ENCODE data around the gene FAM76A.
"Not testable (repeated sequence)": the region's sequence is repeated elsewhere in the genome, so short reads cannot be mapped to it uniquely, and the experiment has no call there.

FAM76A gene

DNA sequence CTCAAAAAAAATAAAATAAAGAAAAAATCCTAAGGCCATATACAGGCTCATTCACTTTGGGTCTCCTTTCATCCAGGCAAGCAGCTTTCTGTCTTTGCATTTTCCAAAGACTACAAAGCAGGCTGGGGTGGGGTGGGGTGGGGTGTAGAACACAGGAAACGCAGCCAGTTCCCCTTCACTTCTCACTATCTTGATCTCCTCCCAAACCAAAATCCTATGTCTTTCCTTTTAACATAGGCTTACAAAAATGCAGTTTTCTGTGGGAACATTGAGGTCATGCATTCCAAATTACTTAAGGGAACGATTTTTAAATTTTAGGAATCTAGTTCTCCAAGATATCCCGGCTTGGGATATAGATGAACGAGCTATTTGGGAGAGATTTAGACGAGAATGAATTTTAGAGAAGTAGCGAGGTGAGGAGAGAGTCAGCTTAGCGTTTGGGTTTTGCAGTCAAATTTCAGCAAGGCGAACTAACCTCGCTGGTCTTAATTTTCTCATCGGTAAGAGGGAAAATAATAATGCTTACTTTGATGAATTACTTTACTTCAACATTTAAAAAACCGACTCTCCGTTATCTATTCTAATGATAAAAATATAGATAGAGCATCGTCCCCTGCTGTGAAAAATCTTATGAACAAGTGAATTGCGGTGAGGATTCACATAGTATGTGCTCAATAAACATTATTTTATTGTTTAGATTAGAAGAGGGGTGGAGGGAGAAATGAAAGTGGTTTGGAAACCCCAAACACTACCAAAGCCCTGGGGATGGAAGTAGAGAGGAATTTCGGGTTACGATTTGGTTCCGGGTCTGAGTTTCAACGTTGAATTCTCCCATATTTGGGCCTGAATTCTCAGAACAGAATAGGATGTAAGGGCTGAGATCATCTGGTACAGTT lies 46.5 kb downstream of the FAM76A start:
- peak overlapping the region; percentile 58 for H3K4me3 ChIP-seq (ENCODE audit: low read depth, low read length)
- TF ChIP-seq, protein P1, sequence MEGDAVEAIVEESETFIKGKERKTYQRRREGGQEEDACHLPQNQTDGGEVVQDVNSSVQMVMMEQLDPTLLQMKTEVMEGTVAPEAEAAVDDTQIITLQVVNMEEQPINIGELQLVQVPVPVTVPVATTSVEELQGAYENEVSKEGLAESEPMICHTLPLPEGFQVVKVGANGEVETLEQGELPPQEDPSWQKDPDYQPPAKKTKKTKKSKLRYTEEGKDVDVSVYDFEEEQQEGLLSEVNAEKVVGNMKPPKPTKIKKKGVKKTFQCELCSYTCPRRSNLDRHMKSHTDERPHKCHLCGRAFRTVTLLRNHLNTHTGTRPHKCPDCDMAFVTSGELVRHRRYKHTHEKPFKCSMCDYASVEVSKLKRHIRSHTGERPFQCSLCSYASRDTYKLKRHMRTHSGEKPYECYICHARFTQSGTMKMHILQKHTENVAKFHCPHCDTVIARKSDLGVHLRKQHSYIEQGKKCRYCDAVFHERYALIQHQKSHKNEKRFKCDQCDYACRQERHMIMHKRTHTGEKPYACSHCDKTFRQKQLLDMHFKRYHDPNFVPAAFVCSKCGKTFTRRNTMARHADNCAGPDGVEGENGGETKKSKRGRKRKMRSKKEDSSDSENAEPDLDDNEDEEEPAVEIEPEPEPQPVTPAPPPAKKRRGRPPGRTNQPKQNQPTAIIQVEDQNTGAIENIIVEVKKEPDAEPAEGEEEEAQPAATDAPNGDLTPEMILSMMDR (IDR thresholded peaks at IDR 0.05; ENCODE audit: insufficient read depth, low read depth, low read length, missing control alignments): no peak
- DNase-seq (ENCODE audit: low read depth): peak; percentile 35

DNA sequence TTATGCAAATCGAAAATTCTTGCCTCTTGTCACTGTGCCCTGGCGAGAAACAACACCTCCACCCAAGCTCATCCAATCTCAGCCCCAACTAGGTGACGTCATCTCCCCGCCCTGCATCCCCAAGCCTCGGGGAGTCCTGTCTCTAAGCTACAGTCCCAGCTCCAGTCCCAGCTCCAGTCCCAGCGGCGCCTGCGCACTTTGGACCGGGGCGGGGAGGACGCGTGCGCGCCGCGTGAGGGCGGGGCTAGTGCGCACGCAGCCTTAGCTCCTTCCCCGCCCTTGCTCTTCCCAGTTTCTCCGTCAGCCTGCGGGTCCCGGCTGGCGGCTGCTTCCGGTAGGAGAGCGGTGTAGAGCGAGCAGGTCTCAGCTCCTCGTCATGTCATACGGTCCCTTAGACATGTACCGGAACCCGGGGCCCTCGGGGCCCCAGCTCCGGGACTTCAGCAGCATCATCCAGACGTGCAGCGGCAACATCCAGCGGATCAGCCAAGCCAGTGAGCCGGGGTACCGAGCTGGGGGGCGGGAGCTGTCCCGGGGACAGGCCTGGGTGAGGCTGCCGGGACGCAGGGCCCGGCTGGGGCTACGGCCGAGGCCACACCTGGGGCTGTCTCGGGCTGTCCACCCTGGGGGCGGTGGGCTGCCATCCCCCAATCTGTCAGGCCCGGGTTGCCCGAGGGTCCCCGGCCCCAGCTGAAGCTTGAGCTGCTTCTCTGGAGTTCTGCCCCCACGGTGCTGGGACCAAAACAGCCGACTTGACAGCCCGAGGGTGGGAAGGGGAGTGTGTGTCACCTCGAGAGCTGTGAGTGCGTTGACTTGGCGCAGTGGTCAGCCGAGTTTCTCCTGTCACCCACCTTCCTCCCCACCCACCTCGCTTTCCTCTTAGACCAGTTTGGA lies 47.4 kb downstream of the FAM76A start, which contains the start of gene STX12:
TSS of gene STX12 (plus strand) at position 288 of the 894 bp plus-strand sequence. CDS start at position 377, 89 bp downstream.
- DNase-seq (ENCODE audit: low read depth): peak; percentile 100
- TF ChIP-seq, protein P1 (IDR thresholded peaks at IDR 0.05; ENCODE audit: insufficient read depth, low read depth, low read length, missing control alignments): no peak

DNA sequence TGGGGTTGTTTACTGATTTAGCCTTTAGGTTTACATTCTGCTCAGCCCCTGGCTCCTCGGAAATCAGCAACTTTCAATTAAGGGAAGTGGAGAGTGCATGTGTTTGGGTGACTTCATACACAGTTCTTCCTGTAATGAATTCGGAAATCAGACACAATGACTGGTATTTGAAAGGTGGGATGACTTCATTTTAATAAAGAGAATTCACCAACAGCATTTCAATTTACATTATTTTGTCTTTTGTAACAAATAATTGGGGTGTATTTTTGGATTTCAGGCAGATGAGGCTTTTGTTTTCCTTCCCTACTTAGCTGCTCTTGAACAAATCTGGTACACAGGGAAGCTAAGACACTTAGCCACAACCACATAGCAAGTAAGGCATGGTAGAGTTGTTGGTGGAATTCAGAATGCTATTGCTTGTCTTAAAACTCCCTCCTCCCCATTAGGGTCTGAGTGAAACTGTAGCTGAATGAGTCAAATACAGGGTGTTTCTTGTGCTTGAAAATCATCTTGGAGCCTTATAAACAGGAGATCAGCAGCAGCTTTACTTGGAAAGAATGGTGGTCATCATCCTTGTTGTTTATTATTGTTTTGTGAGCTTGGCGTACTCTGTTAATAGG lies 48.2 kb downstream of the FAM76A start:
- H3K4me3 ChIP-seq (ENCODE audit: low read depth, low read length): peak overlapping the region; percentile 58
- TF ChIP-seq, protein P1 (IDR thresholded peaks at IDR 0.05; ENCODE audit: insufficient read depth, low read depth, low read length, missing control alignments): no peak
- peak; percentile 40 for DNase-seq (ENCODE audit: low read depth)

More for the DNA sequence above, 47.4 kb downstream of the FAM76A start, which contains the start of gene STX12:
- peak within 1 kb of the TSS; percentile 58 for H3K4me3 ChIP-seq (ENCODE audit: low read depth, low read length)

DNA sequence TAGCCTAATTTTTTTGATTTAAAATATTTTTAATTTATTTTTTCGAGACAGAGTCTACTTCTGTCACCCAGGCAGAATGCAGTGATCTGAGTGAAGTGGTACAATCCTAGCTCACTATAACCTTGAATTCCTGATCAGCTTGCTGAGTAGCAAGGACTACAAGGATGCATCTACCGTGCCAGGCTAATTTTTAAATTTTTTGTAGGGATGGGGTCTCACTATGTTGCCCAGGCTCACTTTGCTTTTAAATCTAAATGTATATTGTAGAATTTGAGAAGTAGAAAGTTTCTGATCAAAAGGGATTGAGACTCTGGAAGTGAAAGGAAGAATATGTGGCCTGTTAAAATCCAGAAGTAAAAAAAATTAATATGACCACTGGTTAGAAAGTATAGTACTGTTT lies 48.9 kb downstream of the FAM76A start:
- DNase-seq (ENCODE audit: low read depth): no peak
- TF ChIP-seq, protein P1 (IDR thresholded peaks at IDR 0.05; ENCODE audit: insufficient read depth, low read depth, low read length, missing control alignments): no peak
- peak overlapping the region; percentile 58 for H3K4me3 ChIP-seq (ENCODE audit: low read depth, low read length)

DNA sequence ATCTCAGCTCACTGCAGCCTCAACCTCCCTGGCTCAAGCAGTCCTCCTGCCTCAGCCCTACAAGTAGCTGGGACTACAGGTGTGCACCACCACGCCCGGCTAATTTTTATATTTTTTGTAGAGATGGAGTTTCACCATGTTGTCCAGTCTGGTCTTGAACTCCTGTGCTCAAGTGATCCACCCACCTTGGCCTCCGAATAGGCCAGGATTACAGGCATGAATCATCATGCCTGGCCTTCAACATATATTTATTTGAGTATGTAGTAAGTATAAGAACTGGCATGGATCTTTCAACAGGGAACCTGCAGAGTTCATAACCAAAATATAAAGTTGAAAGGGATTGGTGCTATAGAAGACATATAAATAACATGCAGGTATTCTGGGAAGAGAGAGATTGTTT lies 49.6 kb downstream of the FAM76A start:
- DNase-seq (ENCODE audit: low read depth); H3K4me3 ChIP-seq (ENCODE audit: low read depth, low read length): not testable (repeated sequence)

DNA sequence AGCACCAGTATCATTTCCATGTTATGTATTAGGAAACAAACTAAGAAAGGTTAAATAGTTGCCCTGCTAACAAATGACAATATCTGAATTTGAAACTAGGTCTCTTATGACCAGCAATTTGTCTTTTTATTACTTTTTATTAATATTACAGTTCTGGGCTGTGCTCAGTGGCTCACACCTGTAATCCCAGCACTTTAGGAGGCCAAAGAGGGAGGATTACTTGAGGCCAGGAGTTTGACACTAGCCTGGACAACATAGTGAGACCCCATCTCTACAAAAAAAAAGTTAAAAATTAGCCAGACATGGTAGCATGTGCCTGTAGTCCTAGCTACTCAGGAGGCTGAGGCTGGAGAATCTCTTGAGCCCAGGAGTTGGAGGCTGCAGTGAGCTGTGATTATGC lies 50.5 kb downstream of the FAM76A start:
- DNase-seq (ENCODE audit: low read depth); H3K4me3 ChIP-seq (ENCODE audit: low read depth, low read length): not testable (repeated sequence)

DNA sequence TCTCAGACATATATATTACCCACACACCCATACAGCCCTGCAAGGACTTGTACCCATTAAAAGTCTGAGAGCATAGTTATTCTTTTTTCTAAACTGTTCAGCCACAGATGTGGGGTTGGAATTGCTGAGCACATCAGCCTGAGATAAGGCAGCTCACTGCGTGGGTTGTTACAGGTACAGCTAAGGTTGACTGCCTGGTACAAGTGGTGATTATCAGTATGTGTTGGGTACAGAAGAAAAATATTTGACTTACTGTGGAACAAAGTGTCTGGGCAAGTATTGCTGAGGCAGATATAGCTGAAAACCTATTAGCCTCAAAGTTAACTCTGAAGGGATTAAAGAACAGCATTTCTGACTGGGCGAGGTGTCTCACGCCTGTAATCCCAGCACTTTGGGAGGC lies 52.3 kb downstream of the FAM76A start:
- TF ChIP-seq, protein P1 (IDR thresholded peaks at IDR 0.05; ENCODE audit: insufficient read depth, low read depth, low read length, missing control alignments): no peak
- DNase-seq (ENCODE audit: low read depth): no peak

More for the DNA sequence above, 52.3 kb downstream of the FAM76A start:
- H3K4me3 ChIP-seq (ENCODE audit: low read depth, low read length): no peak overlapping the region

Measured in GM12865 (cell line).